ENCODE results near the gene SH3GL1. TPM values are rescaled to one million over a fixed set of nuclear protein-coding genes. Genes with fewer than 3 reads are reported as not detected.

Gene SH3GL1
- total and polyA plus RNA-seq, 7 donors = 28.5 to 47.4 (median 33.9) TPM

DNA sequence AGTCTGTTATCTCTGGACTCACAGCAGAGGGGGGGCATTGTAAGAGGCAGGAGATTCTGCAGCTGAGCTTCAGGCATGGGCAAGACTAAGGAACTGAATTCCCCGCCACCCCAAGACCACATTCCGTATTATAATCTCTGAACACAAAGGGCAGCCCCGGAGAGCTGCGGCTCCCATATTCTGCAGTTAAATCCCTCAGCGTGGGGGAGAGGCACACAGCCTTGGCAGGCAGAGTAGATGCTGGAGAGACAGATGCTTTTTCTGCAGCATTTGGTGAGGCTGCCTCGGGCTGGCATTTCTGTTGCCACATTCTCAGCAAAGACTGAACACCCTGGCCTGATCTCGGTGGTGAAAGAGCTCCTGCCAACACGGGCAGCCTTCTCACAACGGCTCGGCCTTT is 15.0 kb upstream of the SH3GL1 start:
- TF ChIP-seq, protein P1, sequence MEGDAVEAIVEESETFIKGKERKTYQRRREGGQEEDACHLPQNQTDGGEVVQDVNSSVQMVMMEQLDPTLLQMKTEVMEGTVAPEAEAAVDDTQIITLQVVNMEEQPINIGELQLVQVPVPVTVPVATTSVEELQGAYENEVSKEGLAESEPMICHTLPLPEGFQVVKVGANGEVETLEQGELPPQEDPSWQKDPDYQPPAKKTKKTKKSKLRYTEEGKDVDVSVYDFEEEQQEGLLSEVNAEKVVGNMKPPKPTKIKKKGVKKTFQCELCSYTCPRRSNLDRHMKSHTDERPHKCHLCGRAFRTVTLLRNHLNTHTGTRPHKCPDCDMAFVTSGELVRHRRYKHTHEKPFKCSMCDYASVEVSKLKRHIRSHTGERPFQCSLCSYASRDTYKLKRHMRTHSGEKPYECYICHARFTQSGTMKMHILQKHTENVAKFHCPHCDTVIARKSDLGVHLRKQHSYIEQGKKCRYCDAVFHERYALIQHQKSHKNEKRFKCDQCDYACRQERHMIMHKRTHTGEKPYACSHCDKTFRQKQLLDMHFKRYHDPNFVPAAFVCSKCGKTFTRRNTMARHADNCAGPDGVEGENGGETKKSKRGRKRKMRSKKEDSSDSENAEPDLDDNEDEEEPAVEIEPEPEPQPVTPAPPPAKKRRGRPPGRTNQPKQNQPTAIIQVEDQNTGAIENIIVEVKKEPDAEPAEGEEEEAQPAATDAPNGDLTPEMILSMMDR (IDR thresholded peaks at IDR 0.05) = no peak
- TF ChIP-seq POLR2A (IDR thresholded peaks at IDR 0.05) (no peak), POLR2AphosphoS5 (IDR thresholded peaks at IDR 0.05) (no peak), EP300 (IDR thresholded peaks at IDR 0.05) (no peak)
- no peaks in the 10 kb centered on the region for H3K9me3 ChIP-seq
- no peaks in the 10 kb centered on the region for H3K27me3 ChIP-seq
- H3K4me1 ChIP-seq = no peaks in the 10 kb centered on the region
- H3K27ac ChIP-seq = no peak overlapping the region
- intact Hi-C loops (cut with DNase I) = no loop called here
- DNase-seq = no peak
- no peaks in the 10 kb centered on the region for H3K36me3 ChIP-seq
- WGBS, 2 donors = 81 to 90% methylated on average over 10 of the region's 10 CpGs
- H3K4me3 ChIP-seq = no peak overlapping the region

DNA sequence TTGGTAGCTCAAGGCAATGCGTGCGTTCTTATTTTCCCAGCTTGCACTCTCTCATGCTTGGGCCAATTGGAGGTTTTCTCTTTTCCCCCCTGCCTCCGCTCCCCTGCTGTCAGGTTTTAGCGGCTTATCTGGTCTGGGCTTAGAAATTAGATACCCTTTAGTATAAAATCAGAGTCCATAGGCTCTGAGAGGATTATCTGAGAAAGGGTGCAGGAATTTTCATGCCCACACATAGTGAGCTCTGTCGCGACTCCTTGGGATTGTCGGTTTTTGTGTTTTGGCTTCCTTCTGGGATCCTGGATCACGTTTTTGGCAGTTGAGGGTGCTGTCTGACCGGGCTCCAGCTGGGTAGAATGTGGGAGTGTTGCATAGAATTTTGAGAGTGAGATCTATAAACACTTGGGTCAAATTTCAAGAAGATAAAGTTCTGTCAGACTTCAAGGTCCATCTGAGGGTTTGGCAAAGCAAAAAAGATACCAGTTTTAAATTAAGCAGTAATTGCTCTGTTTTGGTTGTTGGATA is 14.5 kb upstream of the SH3GL1 start:
- TF ChIP-seq POLR2A (IDR thresholded peaks at IDR 0.05) (no peak), EP300 (IDR thresholded peaks at IDR 0.05) (no peak), POLR2AphosphoS5 (IDR thresholded peaks at IDR 0.05) (no peak)
- TF ChIP-seq, protein P1 (IDR thresholded peaks at IDR 0.05) = no peak
- no peak overlapping the region for H3K27ac ChIP-seq
- H3K27me3 ChIP-seq = no peaks in the 10 kb centered on the region
- no peaks in the 10 kb centered on the region for H3K4me1 ChIP-seq
- intact Hi-C loops (cut with DNase I) = no loop called here
- 81 to 82% methylated on average over 9 of the region's 9 CpGs for WGBS, 2 donors
- H3K36me3 ChIP-seq = no peaks in the 10 kb centered on the region
- H3K4me3 ChIP-seq = no peak overlapping the region
- H3K9me3 ChIP-seq = no peaks in the 10 kb centered on the region
- no peak for DNase-seq

DNA sequence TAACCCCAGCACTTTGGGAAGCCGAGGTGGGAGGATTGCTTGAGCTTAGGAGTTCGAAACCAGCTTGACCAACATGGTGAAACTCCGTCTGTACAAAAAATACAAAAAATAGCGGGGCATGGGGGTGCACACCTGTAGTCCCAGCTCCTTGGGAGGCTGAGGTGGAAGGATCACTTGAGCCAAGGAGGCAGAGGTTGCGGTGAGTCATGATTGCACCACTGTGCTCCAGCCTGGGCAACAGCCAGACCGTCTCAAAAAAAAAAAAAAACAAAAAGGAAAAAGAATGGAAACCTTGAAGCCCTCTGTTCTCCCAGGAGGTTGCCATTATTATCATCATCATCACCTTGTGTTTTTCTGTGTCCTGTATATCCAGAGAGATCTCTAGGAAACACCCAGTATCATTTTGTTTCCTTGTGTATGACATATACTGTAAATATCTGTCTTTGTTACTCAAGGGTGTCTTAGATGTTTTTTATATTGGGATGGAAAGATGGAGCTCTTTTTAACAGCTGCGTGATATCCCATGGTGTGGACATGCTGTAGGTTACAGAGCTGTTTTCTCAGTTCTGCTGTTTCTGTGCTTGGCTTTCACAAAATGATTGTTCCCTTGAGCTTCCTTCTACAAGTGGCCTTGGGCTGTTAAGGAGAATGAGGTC is 13.9 kb upstream of the SH3GL1 start:
- no peak for TF ChIP-seq POLR2A (IDR thresholded peaks at IDR 0.05)
- TF ChIP-seq, protein P1 (IDR thresholded peaks at IDR 0.05) = no peak
- no peak for TF ChIP-seq EP300 (IDR thresholded peaks at IDR 0.05)
- no peak for TF ChIP-seq POLR2AphosphoS5 (IDR thresholded peaks at IDR 0.05)
- Histone ChIP-seq H3K36me3 (no peaks in the 10 kb centered on the region), H3K4me1 (no peaks in the 10 kb centered on the region), H3K27me3 (no peaks in the 10 kb centered on the region), H3K4me3 (no peak overlapping the region), H3K27ac (no peak overlapping the region), H3K9me3 (no peaks in the 10 kb centered on the region)
- no peak for DNase-seq
- 94% methylated on average over 7 of the region's 7 CpGs for WGBS, 2 donors
- intact Hi-C loops (cut with DNase I) = no loop called here

DNA sequence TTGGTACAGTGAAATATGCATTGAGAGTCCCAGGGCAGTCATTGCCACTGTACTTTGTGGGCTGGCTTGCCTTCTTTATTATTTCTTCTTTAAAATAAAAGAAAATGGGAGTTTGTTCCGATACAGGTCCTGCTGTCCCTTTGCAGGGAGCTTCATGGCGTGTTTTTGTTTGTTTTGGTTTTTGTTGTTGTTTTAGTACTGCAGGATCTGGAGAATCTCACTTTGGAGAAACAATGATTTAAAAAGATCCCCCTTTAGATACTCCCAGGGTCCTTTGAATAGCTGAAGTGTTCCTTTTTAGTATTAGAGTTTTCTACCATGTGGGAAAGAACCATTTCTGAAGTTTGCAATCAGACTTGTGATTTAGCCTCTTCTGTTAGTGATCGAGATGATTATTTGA is 13.2 kb upstream of the SH3GL1 start:
- no peak for DNase-seq
- Histone ChIP-seq H3K9me3 (no peaks in the 10 kb centered on the region), H3K36me3 (no peaks in the 10 kb centered on the region), H3K4me3 (no peak overlapping the region), H3K4me1 (no peaks in the 10 kb centered on the region), H3K27ac (no peak overlapping the region), H3K27me3 (no peaks in the 10 kb centered on the region)
- whole genome bisulfite sequencing, 2 donors = 93 to 97% methylated on average over 3 of the region's 3 CpGs
- intact Hi-C loops (cut with DNase I) = no loop called here
- TF ChIP-seq, protein P1 (IDR thresholded peaks at IDR 0.05) = no peak
- TF ChIP-seq EP300 (IDR thresholded peaks at IDR 0.05) = no peak
- TF ChIP-seq POLR2A (IDR thresholded peaks at IDR 0.05) = no peak
- no peak for TF ChIP-seq POLR2AphosphoS5 (IDR thresholded peaks at IDR 0.05)

Measured in sigmoid colon (tissue), 7 donors.